HG03139 (cell line): ENCODE results near the gene CCDC9B.

Experiments
- ATAC-seq: cut with Tn5 transposase; IDR thresholded peaks from one replicate; pipeline ENCODE4 v1.9.1; 2021; ENCODE audit not compliant: unreplicated experiment

The CCDC9B gene

GRCh38 chr15:40331026-40331425 is 9.7 kb downstream of the CCDC9B start:
- ATAC-seq = no peak

- ATAC-seq = no peak
These were observed 10.3 kb downstream of the CCDC9B start for GRCh38 chr15:40330368-40330836.

DNA sequence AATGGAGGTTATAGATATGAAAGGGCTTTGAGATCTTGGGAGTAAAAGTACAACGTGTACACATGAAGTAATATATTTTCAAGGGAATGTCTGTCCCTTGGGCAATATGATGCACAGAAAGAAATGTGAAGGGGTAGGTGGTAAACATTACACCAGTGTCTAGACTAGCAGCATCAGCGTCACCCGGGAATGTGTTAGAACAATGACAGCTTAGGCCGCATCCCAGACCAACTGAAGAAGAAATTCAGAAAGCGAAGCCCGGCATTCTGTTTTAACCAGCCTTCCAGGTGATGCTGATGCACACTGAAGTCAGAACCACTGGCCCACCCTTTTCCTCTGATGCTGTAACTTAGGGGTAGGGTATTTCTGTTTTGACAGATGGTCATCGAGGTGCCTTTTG is 10.9 kb downstream of the CCDC9B start:
- no peak for ATAC-seq

DNA sequence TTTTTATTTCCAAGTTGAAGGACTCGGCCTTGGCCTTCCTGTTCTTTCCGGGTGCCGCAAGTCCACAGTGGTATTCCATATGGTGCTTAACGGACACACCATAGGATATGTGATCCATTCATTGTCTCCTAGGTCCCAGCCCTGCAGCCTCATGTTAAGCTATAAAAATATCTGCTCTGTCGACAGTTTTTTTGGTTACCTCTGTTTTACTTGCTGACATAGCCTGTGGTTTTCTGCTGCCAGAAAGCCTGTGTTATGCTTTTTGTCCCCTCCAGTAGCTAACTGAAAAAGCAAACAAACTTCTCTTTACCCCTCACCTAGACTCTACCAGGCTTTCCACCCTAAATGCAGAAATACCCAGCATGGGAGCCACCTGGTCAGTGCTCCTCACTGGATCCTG is 12.0 kb downstream of the CCDC9B start:
- ATAC-seq = no peak

DNA sequence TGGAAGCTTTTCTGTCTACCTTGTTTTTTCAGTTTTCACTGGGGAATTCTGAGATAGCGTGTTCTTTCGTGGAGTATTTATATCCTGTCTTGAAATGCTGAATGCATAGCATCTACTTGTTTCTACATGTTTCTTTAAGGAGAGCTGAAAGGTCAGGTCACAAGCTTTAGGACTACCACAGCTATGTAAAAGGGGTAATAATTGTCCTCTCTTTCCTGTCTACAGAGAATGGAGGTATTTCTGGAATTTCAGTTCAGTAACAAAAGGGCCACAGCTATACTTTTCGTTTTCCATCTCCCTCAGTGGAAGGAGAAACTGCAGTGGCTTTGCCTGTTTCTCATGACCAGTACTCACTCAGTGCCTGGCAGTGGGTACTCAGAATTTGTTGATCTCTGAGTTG is 12.6 kb downstream of the CCDC9B start:
- no peak for ATAC-seq

DNA sequence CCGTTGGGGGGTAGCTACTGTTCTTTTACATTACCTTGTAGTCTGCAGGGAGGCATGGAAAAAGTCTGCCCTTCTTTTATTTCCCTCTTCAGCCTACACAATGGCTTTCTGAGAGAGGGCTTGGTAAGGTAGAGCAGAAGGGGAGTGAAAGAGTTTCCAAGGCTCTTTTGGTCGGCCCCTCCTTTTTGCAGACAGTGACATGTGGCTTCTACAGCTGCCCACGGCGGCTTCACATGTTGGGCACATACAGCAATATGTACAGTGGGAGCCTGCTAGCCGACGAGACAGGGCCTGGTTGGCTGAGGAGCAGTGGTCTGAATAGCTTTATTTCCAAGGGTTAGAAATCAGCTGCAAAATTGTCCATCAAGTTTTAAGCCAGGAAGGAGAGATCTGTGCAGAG is 13.3 kb downstream of the CCDC9B start:
- ATAC-seq = no peak

DNA sequence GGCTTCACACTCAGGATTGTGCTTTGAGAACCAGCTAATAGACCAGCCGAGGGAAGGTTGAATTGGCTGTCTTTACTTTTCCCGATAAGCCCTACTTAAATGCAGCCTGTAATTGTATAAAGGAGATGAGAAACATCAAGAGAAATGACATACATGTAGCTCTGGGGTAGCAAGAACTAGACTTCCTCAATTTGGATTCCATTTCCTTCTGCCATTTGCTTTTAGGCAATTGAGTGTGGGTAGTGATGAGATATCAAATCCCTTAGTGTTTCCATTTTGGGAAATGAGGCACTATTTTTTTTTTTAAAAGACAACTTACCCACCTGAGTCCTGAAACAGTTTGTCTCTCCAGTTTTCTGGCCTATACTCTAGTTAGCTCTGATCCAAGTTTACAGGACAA is 15.0 kb downstream of the CCDC9B start:
- no peak for ATAC-seq

GRCh38 chr15:40325188-40325587 is 15.6 kb downstream of the CCDC9B start:
- no peak for ATAC-seq

DNA sequence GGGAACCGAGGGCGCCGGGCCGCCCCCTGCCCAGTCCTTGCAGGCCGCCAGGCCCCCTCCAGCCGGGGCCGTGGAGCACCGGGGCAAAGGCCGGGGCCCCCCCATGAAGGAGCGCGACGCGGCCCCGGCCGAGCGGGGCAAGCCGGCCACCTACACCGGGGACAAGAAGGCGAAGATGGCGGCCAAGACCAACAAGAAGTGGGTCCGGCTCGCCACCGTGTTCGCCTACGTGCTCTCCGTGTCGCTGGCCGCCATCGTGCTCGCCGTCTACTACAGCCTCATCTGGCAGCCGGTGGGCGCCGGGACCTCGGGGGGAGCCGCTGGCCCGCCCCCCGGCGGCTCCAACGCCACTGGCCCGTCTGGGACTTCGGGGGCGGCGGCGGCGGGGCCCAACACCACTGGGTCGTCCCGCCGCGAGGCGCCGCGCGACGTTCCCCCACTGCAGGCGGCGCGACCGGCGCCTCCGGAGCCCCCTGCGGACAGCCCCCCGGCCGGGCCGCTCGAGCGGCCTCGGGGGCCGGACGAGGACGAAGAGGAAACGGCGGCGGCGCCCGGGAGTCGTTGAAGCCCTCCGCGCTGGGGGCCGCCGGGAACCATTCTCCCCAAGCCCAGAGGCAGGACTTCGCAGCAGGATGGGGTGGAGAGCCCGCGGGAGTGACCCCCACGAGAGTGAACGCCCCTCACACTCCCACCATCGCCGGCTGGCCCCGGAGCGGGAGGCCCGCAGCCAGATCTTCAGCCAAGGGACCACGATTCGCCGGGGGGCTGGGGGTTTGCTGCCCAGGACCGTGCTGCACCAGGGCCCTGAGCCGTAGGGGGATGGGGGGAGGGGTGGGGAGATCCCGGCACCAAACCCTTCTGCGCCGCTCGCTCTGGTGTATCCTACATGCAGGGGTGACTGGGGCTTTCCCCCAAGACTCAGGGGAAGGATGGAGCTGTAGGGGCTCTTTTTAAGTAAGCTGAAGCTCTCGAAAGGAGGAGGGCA is 16.5 kb downstream of the CCDC9B start:
- peak; percentile 5 for ATAC-seq

- peak; percentile 75 for ATAC-seq
These were observed 17.3 kb downstream of the CCDC9B start, which contains the start of gene INAFM2 for GRCh38 chr15:40323239-40323952. Gene INAFM2 (plus strand): TSS chr15:40323692. CDS start chr15:40324056, 364 bp downstream.

GRCh38 chr15:40322531-40323238 is 18.1 kb downstream of the CCDC9B start:
- ATAC-seq = no peak

DNA sequence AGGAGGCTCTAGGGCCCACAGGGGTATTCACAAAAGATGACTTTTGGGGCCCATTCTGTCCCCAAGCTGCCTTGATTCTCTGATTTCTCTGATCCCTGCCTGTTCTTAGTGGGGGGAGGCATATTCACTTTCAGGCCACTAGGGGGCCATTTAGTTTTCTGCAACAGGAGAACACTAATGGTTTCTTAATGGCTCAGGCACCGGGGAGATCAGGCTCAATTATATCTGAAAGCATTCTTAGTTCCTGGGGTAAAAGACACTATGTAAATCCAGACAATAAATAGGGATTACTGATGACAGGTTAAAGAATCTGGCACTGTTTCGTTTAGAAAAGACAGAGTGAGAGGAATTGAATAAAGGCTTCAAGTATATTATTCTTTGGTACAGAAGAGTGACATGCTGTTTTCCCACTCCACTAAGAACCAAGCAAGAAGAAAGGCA is 19.8 kb downstream of the CCDC9B start:
- no peak for ATAC-seq

DNA sequence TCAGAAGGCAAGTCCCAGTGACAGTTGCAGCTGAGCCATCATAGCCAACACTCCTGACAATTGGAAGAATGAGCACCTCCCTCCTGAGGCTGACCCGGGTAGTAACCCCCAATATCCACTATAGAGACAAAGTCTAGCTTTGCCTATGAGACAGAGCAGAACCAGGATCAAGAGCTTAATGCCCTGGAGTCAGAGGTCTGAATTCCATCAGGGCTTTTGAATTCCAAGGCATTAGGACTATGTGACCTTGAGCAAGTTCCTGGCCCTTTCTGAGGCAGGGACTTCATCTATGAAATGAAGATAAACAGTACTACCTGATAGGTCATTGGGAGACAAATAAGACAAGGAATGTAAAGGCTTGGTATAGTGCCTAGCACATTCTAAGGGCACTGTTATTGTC is 20.3 kb downstream of the CCDC9B start:
- ATAC-seq = no peak

DNA sequence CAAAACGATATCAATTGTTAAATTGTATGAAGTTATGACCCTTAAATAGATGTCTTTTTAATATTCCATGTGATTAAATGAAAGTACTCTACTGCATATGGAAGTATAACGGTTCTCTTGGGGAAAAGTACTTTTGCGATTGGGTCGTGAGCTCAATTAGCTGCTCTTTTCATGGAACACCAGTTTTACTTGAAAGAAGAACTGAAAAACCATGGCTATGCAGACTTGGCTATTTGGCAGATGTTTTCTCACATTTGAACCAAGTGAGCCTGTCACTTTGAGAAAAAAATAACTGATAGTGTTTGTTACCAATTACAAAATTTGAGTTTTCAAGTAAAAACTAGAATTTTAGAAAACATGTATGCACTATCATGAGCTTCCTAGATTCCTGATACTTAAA is 23.2 kb downstream of the CCDC9B start:
- ATAC-seq = no peak

GRCh38 chr15:40316931-40317330 is 23.8 kb downstream of the CCDC9B start:
- ATAC-seq = no peak

DNA sequence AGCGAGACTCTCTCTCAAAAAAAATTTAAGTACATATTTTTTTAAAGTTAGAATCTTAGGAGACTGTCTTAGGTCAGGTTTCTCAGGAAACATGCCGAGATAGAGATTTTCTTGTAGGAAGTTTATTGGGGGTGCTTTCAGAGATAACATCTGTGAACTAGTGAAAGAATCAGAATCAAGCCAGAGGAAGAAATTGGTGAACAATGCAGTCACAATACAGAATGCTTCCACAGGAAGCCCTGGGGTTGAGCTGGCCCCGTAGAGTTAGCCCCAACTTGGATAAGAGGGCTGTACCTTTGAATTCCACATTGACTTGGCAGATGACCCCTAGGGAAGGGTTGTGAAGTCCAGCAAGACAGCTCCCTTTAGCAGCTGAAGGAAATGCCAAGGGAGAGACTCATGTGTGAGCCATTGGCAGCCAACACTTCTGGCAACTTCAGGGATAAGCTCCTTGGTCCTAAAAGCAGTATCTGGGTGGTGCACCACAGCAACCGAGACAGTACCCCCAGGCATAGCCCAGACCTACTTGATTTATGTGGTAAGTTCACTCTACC is 25.9 kb downstream of the CCDC9B start:
- no peak for ATAC-seq

GRCh38 chr15:40313531-40314398 is 27.0 kb downstream of the CCDC9B start:
- ATAC-seq = no peak

GRCh38 chr15:40312370-40313158 is 28.2 kb downstream of the CCDC9B start:
- no peak for ATAC-seq

DNA sequence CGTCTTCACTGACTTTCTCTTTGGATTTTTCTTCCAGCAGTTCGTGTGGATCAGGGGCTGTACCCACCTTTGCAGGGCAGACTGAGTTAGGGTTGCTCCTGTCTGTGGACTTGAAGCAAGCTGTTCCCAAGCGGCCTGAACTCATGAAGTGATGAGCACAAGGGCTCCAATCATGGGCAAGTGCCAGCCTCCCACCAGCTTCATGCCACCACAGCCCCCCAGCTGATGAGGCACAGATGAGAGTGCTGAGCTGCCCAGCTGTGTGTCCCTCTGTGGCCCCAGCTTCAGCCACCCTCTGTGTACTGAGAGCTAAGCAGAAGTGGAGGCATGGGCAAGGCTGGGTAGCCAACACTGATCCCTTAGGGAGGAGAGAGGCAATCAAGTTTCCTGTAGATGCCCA is 29.7 kb downstream of the CCDC9B start:
- no peak for ATAC-seq
